Measurements from ENCODE around the gene CRIP1. TPM values are rescaled to one million over a fixed set of nuclear protein-coding genes. Genes with fewer than 3 reads are reported as not detected.

Gene CRIP1
- total RNA-seq, 2 donors from 2014 or later, result 39.0 to 82.7 TPM

DNA sequence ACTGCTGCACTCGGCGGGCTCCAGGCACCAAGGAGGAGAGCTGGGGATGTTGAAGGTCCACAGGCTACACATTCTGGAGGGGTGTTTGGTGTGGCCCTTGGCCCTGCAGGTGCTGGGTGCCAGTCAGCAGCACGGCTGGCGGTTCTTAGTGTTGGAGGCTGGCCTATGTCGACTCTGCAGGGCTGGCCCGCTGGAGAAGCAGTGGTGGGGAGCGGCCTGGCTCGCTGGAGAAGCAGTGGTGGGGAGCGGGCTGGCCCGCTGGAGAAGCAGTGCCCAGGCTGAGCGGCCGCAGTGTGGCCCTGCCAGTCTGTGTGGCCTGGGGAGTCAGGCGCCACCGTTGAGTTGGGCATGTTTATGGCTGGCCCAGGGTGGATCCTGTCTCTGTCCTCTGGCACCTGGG, 39.7 kb upstream of the CRIP1 start:
- ATAC-seq (no peak), DNase-seq (ENCODE audit: low spot score) (no peak)
- Mint-ChIP-seq H3K4me1 (ENCODE audit: low read depth in 2 of 2) (peaks cover under 1 to 2% of the 10 kb centered on the region in 2 donors), H3K27ac (no peak overlapping the region), H3K27me3 (no peaks in the 10 kb centered on the region), H3K9me3 (no peaks in the 10 kb centered on the region), H3K36me3 (no peaks in the 10 kb centered on the region), H3K4me3 (no peak overlapping the region)

DNA sequence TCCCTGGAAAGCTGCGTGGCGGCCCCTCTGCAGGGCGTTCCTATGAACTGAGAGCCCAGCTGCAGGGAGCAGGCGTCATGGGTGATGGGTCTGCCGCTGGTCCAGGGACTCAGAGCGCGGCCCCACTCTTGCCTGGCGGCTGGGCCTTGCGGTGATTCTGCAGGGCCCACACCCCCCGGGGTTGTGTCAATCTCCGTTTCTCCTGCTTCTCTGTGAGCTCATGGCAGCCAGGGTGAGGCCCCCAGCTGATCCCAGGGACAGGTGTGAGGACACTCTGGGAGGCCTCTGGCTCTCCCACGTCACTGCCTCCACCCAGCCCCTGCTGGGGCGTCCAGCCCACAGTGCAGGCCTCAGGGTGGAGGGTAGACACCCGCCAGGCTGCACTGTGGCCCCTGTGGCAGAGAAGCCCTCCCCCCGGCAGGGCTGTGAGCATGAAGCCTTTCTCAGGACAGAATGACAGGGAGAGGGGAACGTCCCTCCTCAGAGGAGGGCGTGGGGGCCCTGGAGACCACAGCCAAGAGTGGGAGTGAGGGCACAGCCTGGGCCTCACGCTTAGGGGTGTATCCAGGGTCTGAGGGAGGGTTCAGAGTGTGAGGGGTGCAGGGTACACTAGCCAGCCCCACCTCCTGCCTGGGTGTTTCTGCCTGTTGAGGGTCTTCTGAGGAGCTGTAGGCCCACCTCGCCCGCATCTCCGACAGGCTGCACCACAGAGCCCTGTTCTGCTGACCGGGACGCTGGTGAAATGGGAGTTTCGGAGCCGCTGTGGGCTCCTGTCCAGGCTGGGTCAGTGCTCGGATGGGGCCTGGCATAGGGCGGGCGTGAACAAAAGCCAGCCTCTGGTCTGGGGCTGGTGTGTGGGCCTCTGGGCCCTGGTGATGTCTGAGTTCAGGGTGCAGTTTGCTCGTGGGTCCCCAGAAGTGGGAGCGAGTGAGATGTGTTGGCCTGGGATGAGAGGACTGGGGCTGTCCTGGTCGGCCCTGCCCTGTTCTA, 38.7 kb upstream of the CRIP1 start:
- no peak for DNase-seq (ENCODE audit: low spot score)
- Mint-ChIP-seq H3K27ac (no peak overlapping the region), H3K9me3 (no peaks in the 10 kb centered on the region), H3K4me3 (no peak overlapping the region), H3K27me3 (no peaks in the 10 kb centered on the region), H3K4me1 (ENCODE audit: low read depth in 2 of 2) (peaks cover 0 to 6% of the 10 kb centered on the region in 2 donors), H3K36me3 (peaks cover 4% of the 10 kb centered on the region)
- no peak for ATAC-seq

DNA sequence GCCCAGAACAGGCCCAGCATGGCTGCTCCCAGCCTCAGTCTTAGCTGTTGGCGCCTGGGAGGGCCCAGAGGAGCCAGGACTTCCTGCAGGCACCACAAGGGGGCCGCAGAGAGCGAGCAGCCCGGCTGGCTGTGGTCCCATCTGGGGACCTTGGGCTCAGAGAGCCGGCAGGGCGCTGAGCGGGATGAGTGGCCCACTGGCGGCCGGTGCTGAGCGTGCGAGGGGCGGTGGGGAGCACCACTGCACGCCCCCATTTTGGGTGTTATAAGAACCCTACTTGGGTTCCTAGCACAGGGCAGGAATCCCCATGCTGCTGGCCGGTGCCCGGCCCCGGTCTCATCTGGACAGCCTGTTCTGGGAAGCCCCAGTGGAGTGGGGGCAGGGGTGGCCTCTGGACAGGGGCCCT, 38.0 kb upstream of the CRIP1 start:
- no peak for DNase-seq (ENCODE audit: low spot score)
- no peak overlapping the region for H3K27ac Mint-ChIP-seq

DNA sequence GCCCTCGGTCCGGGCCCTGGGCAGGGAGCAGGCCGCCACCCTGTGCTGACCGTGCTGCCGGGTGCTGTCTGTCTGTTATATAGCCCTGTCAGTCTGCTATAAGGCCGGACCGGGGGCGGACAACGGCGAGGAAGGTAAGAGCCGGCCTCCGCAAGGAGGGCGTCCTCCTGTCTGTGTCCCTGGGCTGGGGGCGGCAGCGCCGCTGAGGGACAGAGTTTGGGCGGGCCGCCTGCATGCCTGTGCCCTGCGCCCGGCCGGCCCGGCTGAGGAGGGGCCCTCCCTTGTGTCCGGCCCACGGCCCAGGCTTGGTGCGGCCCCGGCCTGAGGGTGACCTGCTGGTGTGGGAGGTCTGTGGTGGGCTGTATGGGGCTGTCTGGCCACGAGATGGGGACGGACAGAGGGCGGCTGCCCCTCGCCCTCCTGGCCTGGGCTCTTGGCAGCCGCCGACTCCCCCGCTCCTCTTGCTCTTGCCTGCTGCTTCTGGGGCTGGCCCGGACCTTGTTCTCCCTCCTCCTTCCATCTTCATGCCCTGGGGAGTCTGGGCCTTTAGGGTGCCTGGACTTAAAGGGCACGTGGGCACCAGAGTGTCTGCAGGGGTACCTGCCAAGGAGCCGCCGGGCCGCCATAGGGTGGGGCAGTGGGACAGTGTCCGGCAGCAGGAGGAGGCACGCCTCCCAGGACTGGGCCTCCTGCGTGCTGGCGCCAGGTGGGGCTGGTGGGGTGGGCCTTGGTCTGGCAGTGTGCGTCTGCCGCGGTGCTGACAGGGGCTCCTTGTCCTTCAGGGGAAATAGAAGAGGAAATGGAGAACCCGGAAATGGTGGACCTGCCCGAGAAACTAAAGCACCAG, 37.2 kb upstream of the CRIP1 start:
- H3K4me3 Mint-ChIP-seq, result no peak overlapping the region
- peaks cover 4% of the 10 kb centered on the region for H3K36me3 Mint-ChIP-seq
- no peaks in the 10 kb centered on the region for H3K27me3 Mint-ChIP-seq
- peaks cover 0 to 8% of the 10 kb centered on the region in 2 donors for H3K4me1 Mint-ChIP-seq (ENCODE audit: low read depth in 2 of 2)
- no peak for DNase-seq (ENCODE audit: low spot score)
- H3K27ac Mint-ChIP-seq, result no peak overlapping the region
- H3K9me3 Mint-ChIP-seq, result no peaks in the 10 kb centered on the region
- ATAC-seq, result no peak

More for the DNA sequence above, 38.0 kb upstream of the CRIP1 start:
- Mint-ChIP-seq H3K9me3 (no peaks in the 10 kb centered on the region), H3K4me3 (no peak overlapping the region), H3K27me3 (no peaks in the 10 kb centered on the region), H3K4me1 (ENCODE audit: low read depth in 2 of 2) (peaks cover 0 to 8% of the 10 kb centered on the region in 2 donors), H3K36me3 (peaks cover 4% of the 10 kb centered on the region)
- peak; percentile 61 to 78 for ATAC-seq

DNA sequence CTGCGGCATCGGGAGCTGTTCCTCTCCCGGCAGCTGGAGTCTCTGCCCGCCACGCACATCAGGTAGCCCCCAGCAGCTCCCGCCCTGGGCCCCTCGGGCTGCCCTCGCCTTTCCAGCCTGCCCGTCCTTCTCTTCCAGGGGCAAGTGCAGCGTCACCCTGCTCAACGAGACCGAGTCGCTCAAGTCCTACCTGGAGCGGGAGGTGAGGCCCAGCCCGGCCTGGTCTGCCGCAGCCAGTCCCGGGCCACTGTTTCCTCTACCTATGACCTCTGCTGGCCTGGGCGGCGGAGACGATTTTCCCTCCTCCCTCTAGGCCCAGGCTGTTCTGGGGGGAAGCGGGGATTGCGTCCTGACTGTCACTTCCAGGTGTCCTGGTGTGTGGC, 36.6 kb upstream of the CRIP1 start:
- no peak for DNase-seq (ENCODE audit: low spot score)
- no peak for ATAC-seq
- Mint-ChIP-seq H3K36me3 (peaks cover 4% of the 10 kb centered on the region), H3K4me1 (ENCODE audit: low read depth in 2 of 2) (peaks cover 0 to 8% of the 10 kb centered on the region in 2 donors), H3K9me3 (no peaks in the 10 kb centered on the region), H3K27me3 (no peaks in the 10 kb centered on the region), H3K4me3 (no peak overlapping the region), H3K27ac (no peak overlapping the region)

DNA sequence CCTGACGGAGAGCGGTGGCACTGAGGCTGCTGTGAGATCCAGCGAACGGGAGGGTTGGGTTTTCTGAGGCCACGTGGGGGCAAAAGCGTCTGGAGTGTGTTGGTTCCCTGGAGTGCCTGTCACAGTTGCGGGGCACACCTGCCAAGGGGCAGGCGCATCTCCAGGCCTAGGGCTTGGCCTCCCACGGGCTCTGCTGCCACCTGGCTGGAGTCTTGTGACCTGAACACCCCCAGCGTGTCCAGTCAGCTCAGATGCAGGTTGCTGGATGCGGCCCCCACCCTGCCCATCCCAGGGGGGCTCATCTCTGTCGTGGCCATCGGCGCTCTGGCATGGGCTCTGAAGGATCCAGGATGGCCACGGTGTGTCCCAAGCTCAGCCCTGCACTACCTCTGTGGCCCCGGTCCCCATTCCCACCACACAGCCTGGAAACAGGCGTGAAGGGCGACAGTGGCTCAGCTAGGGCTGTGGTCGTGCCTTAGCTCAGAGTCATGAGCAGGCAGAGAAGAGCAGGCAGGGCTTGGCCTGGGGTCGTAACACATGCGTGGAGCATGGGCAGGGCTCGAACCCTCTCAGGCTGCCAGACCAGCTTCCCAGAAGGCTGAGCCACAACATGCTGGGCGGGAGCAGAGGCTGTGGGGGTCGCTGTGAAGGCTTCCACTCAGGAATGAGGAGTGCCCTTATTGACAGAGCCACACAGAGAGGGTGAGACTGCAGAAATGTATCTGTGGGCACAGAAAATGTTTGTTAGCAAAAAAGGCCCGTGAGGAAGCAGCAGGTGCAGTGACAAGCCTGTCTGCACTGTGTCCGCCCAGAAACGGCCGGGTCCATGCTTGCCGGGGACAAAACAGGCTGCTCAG, 35.6 kb upstream of the CRIP1 start:
- Mint-ChIP-seq H3K9me3 (no peaks in the 10 kb centered on the region), H3K36me3 (peaks cover 4% of the 10 kb centered on the region), H3K4me3 (no peak overlapping the region), H3K4me1 (ENCODE audit: low read depth in 2 of 2) (peaks cover 0 to 12% of the 10 kb centered on the region in 2 donors), H3K27ac (no peak overlapping the region), H3K27me3 (no peaks in the 10 kb centered on the region)
- DNase-seq (ENCODE audit: low spot score) (no peak), ATAC-seq (no peak)

DNA sequence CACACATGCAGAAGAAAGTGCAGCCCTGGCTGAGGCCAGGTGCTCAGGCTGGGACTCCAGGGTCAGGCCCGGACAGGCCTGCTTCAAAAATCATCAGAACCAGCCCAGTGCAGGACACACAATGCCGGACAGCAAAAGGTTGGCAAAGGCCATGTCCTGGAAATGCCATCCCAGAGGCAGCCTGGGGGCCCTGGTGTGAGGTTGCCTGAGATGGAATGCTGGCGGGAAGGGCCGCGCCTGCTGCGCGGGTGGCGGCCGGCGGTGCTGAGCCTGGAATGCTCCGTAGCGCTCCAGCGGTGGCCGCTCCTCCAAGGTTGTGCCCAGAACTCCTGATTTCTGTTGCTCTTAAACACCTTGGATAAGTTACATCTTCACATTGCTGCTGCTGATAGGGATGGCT, 33.7 kb upstream of the CRIP1 start:
- DNase-seq (ENCODE audit: low spot score) (no peak), ATAC-seq (no peak)
- H3K4me1 Mint-ChIP-seq (ENCODE audit: low read depth in 2 of 2), result peaks cover 0 to 10% of the 10 kb centered on the region in 2 donors
- H3K27me3 Mint-ChIP-seq, result no peaks in the 10 kb centered on the region
- H3K4me3 Mint-ChIP-seq, result no peak overlapping the region
- H3K9me3 Mint-ChIP-seq, result no peaks in the 10 kb centered on the region
- H3K36me3 Mint-ChIP-seq, result peaks cover 4% of the 10 kb centered on the region
- H3K27ac Mint-ChIP-seq, result no peak overlapping the region

DNA sequence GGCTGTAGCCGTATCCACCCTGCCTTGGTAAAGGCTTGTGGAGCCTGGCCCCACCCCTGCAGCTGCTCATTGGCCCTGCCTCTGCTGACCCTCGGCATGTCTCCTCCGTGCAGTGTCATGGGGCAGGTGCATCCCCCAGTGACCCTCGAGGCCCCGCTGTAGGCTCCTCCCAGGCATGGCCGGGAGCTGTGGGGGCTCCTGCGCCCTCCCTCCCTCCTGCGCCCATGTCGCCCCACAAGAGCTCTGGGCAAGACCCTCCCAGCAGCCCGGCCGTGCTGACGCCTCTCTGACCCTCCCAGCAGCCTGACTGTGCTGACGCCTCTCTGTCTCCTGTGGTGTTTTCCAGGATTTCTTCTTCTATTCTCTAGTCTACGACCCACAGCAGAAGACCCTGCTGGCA, 32.8 kb upstream of the CRIP1 start:
- peaks cover 4% of the 10 kb centered on the region for H3K36me3 Mint-ChIP-seq
- H3K27ac Mint-ChIP-seq, result no peak overlapping the region
- ATAC-seq (no peak), DNase-seq (ENCODE audit: low spot score) (no peak)
- no peaks in the 10 kb centered on the region for H3K27me3 Mint-ChIP-seq
- H3K9me3 Mint-ChIP-seq, result no peaks in the 10 kb centered on the region
- peaks cover 0 to 10% of the 10 kb centered on the region in 2 donors for H3K4me1 Mint-ChIP-seq (ENCODE audit: low read depth in 2 of 2)
- no peak overlapping the region for H3K4me3 Mint-ChIP-seq

DNA sequence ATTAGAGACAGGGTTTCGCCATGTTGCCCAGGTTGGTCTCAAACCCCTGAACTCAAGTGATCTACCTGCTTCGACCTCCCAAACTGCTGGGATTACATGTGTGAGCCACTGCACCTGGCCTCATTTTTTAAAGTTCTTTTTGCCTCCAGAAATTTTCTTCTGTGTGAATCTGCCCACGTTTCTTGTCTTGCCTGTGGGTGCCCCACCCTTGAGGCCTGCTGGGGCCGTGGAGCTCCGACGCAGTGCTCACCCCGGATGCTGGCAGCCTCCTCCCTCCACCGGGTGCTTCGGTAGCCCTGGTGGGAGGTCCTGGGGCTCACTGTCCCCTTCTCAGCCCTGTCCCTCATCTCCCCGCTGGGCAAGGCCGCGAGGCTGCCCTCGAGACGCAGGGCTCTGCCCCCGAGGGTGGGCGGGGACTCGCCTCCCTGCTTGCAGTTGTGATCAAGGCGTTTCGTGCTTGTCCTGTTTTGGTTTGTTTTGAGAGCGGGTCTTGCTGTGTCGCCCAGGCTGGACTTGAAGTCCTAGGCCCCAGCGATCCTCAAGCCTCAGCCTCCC, 31.5 kb upstream of the CRIP1 start:
- no peaks in the 10 kb centered on the region for H3K9me3 Mint-ChIP-seq
- DNase-seq (ENCODE audit: low spot score), result no peak
- ATAC-seq, result no peak
- no peak overlapping the region for H3K4me3 Mint-ChIP-seq
- H3K4me1 Mint-ChIP-seq (ENCODE audit: low read depth in 2 of 2), result peaks cover 0 to 10% of the 10 kb centered on the region in 2 donors
- H3K27ac Mint-ChIP-seq, result no peak overlapping the region
- H3K27me3 Mint-ChIP-seq, result no peaks in the 10 kb centered on the region
- peaks cover 4% of the 10 kb centered on the region for H3K36me3 Mint-ChIP-seq

DNA sequence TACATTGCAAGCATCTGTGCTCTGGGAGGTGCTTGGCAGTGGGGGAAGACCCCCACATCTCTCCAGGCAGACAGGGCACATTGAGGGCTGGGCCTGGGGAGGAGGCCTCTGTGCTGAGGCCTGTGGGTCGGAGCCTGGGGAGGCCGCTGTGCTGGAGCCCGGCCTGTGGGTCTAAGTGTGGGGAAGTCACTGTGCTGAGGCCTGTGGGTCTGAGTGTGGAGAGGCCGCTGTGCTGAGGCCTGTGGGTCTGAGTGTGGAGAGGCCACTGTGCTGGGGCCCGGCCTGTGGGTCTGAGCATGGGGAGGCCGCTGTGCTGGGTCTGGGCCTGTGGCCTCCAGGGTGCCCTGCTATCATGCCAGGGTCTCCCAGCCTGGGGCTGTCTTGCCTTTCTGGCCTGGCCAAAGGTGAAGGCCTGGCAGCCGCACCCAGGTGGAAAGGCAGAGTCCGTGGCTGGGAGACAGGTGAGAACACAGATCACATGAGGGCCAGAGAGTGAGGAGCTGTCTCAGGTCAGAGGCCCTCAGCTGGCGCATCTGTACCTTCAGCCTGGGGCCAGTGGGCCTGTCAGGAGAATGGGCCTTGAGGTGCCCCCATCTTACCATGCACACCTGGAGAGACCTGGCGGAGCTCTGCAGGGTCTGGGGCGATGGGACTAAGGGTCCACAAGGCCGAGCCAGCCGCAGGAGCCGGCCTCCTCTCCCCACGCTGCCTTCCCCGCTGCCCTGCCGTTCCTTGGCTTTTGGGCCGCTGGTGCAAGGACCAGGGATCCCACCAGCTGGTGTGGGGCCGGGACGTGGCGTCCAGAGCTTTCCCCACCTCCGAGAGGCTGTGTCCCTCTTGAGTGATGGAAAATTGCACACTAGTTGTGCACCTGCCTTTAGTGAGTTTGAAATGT, 30.7 kb upstream of the CRIP1 start:
- no peaks in the 10 kb centered on the region for H3K27me3 Mint-ChIP-seq
- no peak overlapping the region for H3K4me3 Mint-ChIP-seq
- H3K4me1 Mint-ChIP-seq (ENCODE audit: low read depth in 2 of 2), result peaks cover 0 to 10% of the 10 kb centered on the region in 2 donors
- ATAC-seq (no peak), DNase-seq (ENCODE audit: low spot score) (no peak)
- H3K9me3 Mint-ChIP-seq, result no peaks in the 10 kb centered on the region
- H3K27ac Mint-ChIP-seq, result no peak overlapping the region
- H3K36me3 Mint-ChIP-seq, result peaks cover 4% of the 10 kb centered on the region

DNA sequence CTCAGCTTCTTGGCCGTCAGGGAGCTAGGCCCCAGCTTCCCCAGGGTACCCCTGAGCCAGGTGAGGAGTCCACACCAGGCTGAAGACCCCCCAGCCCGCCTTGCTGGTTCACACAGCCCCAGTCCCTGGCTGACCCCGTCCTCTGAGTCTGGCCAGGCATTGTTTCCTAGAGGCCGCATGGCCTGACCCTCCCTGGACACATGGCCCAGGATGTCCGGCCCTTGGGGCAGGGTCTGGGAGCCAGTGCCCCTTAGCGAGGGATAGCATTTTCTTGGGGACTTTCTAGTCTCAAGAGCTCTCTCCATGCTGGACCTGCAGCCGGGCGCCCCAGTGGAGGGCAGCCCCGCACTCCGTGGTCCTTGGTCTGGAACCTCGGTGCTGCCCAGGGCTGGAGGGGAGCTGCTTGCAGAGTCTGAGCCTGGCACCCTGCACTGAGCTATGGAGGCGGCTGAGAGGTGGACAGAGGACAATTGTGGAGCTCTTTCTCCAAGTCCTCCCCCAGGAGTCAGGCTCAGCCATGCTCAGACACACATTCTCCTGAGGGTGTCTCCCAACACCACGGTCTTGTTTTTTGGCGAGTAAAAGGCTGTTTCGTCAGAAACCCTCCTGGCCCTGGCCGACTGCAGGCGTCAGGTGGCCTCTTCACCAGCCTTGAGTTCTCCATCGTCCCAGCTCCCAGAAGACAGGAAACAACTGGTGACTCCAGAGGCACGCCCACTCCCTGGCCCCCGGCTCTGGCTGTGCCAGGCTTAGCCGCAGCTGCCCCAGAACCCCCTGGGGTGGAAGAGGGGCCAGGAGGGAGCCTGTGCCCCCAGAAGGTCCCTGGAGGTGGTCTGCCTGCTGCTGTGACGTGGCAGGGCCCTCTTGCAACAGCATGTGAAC, 29.7 kb upstream of the CRIP1 start:
- Mint-ChIP-seq H3K27me3 (no peaks in the 10 kb centered on the region), H3K9me3 (no peaks in the 10 kb centered on the region)
- ATAC-seq, result no peak

DNA sequence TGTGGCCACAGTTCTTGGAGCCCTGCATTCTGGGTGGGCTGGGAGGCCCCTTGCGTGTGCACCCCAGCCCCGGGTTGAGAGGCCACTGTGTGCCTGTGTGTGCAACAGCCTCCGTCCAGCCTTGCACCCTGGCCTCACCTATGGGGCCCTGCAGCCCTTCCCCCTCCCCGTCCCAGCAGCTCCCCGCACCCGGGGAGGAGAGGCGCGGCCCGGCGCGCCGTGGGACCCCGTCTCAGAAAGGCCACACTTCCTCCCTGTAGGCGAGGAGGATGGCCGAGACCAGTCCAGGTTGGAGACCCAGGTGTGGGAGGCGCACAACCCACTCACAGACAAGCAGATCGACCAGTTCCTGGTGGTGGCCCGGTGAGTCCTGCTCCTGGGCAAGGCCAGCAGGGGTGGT, 28.7 kb upstream of the CRIP1 start:
- ATAC-seq (no peak), DNase-seq (ENCODE audit: low spot score) (no peak)
- Mint-ChIP-seq H3K36me3 (no peaks in the 10 kb centered on the region), H3K4me1 (ENCODE audit: low read depth in 2 of 2) (peaks cover 0 to 6% of the 10 kb centered on the region in 2 donors), H3K27me3 (no peaks in the 10 kb centered on the region), H3K4me3 (no peak overlapping the region), H3K27ac (no peak overlapping the region), H3K9me3 (no peaks in the 10 kb centered on the region)

More for the DNA sequence above, 29.7 kb upstream of the CRIP1 start:
- no peak overlapping the region for H3K4me3 Mint-ChIP-seq
- DNase-seq (ENCODE audit: low spot score), result no peak
- peaks cover 0 to 10% of the 10 kb centered on the region in 2 donors for H3K4me1 Mint-ChIP-seq (ENCODE audit: low read depth in 2 of 2)
- H3K27ac Mint-ChIP-seq, result no peak overlapping the region
- peaks cover 4% of the 10 kb centered on the region for H3K36me3 Mint-ChIP-seq
